ENCODE measurements around the gene LIPK. TPM values are rescaled to one million over a fixed set of nuclear protein-coding genes. Genes with fewer than 3 reads are reported as not detected.

LIPK gene
- polyA plus RNA-seq, 1 experiment, result not detected

- CTCF ChIA-PET, result no interaction called here
- H3K36me3 ChIP-seq (ENCODE audit: control insufficient read depth, insufficient read depth, low read length), result no peaks in the 10 kb centered on the region
- TF ChIP-seq CTCF (IDR thresholded peaks at IDR 0.05; ENCODE audit: insufficient read depth, low read depth, low read length), result no peak
- POLR2A ChIA-PET, result no interaction called here
- peak; percentile 75 for DNase-seq (ENCODE audit: low read depth)
- H3K27me3 ChIP-seq (ENCODE audit: control insufficient read depth, insufficient read depth, low read length), result no peaks in the 10 kb centered on the region
- no peak overlapping the region for H3K4me3 ChIP-seq (ENCODE audit: low read depth, low read length)
These were observed 48.2 kb downstream of the LIPK start for GRCh38 chr10:88754287-88754686.

- H3K36me3 ChIP-seq (ENCODE audit: control insufficient read depth, insufficient read depth, low read length), result no peaks in the 10 kb centered on the region
- ChIA-PET CTCF (no interaction called here), POLR2A (no interaction called here)
- no peak overlapping the region for H3K4me3 ChIP-seq (ENCODE audit: low read depth, low read length)
- no peak for TF ChIP-seq CTCF (IDR thresholded peaks at IDR 0.05; ENCODE audit: insufficient read depth, low read depth, low read length)
- no peaks in the 10 kb centered on the region for H3K27me3 ChIP-seq (ENCODE audit: control insufficient read depth, insufficient read depth, low read length)
- no peak for DNase-seq (ENCODE audit: low read depth)
These were observed 49.7 kb downstream of the LIPK start for GRCh38 chr10:88755753-88756152.

- Histone ChIP-seq H3K36me3 (ENCODE audit: control insufficient read depth, insufficient read depth, low read length) (no peaks in the 10 kb centered on the region), H3K4me3 (ENCODE audit: low read depth, low read length) (no peak overlapping the region), H3K27me3 (ENCODE audit: control insufficient read depth, insufficient read depth, low read length) (no peaks in the 10 kb centered on the region)
- no peak for DNase-seq (ENCODE audit: low read depth)
- TF ChIP-seq CTCF (IDR thresholded peaks at IDR 0.05; ENCODE audit: insufficient read depth, low read depth, low read length), result no peak
- CTCF ChIA-PET, result no interaction called here
- POLR2A ChIA-PET, result no interaction called here
These were observed 50.6 kb downstream of the LIPK start for GRCh38 chr10:88756660-88757059.

GRCh38 chr10:88759366-88760101 lies 53.5 kb downstream of the LIPK start, which contains the start of gene LIPN:
LIPN (plus strand) TSS chr10:88760020; CDS start chr10:88761406, 1,386 bp downstream.
- TF ChIP-seq CTCF (IDR thresholded peaks at IDR 0.05; ENCODE audit: insufficient read depth, low read depth, low read length), result no peak
- no peak for DNase-seq (ENCODE audit: low read depth)
- POLR2A ChIA-PET, result no interaction called here

GRCh38 chr10:88762906-88763305 lies 56.9 kb downstream of the LIPK start:
- POLR2A ChIA-PET, result no interaction called here
- TF ChIP-seq CTCF (IDR thresholded peaks at IDR 0.05; ENCODE audit: insufficient read depth, low read depth, low read length), result no peak
- CTCF ChIA-PET, result no interaction called here

More at GRCh38 chr10:88759366-88760101, 53.5 kb downstream of the LIPK start, which contains the start of gene LIPN:
- H3K36me3 ChIP-seq (ENCODE audit: control insufficient read depth, insufficient read depth, low read length), result no peaks in the 10 kb centered on the region
- H3K27me3 ChIP-seq (ENCODE audit: control insufficient read depth, insufficient read depth, low read length), result no peaks in the 10 kb centered on the region; the same call in 1 of the 2 replicates
- CTCF ChIA-PET, result no interaction called here
- no peak within 1 kb of the TSS for H3K4me3 ChIP-seq (ENCODE audit: low read depth, low read length)

More at GRCh38 chr10:88762906-88763305, 56.9 kb downstream of the LIPK start:
- Histone ChIP-seq H3K27me3 (ENCODE audit: control insufficient read depth, insufficient read depth, low read length) (no peaks in the 10 kb centered on the region; the same call in 1 of the 2 replicates), H3K36me3 (ENCODE audit: control insufficient read depth, insufficient read depth, low read length) (no peaks in the 10 kb centered on the region), H3K4me3 (ENCODE audit: low read depth, low read length) (no peak overlapping the region)
- no peak for DNase-seq (ENCODE audit: low read depth)
